Measurements from ENCODE around the gene OR10A5.
"Not testable (repeated sequence)": the region's sequence is repeated elsewhere in the genome, so short reads cannot be mapped to it uniquely, and the experiment has no call there.

Gene OR10A5

GRCh38 chr11:6876325-6876724 is 30.8 kb downstream of the OR10A5 start, which contains the start of gene OR10A4:
OR10A4 (plus strand) TSS chr11:6876625; CDS start chr11:6876648, 23 bp downstream.
- DNase-seq (ENCODE audit: low read depth): no peak

GRCh38 chr11:6876914-6877313 is 31.4 kb downstream of the OR10A5 start:
- no peak for DNase-seq (ENCODE audit: low read depth)

- DNase-seq (ENCODE audit: low read depth): no peak
Observed at GRCh38 chr11:6882751-6883150, 37.3 kb downstream of the OR10A5 start.

GRCh38 chr11:6887711-6888110 is 42.2 kb downstream of the OR10A5 start:
- DNase-seq (ENCODE audit: low read depth): not testable (repeated sequence)

- DNase-seq (ENCODE audit: low read depth): no peak
Observed at GRCh38 chr11:6888830-6889229, 43.3 kb downstream of the OR10A5 start.

DNA sequence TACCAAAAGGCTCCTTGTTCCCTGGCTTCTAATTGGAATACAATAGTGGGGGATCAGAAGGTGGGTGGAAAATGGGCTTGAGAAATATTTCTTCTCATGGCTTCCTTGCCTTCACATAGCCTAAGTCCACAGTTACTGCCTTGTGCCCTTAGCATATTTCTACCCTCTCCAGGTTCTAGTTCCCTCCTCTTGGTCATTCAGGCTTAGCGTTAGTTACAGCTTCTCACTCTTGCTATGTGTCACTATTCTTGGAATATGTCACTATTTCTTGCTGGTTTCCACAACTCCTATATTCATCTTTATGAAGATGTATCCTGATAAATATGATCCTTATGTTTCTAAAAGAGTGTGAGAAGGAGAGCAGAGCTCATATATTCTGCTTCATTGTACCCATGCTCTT is 44.4 kb downstream of the OR10A5 start:
- no peak for DNase-seq (ENCODE audit: low read depth)

DNA sequence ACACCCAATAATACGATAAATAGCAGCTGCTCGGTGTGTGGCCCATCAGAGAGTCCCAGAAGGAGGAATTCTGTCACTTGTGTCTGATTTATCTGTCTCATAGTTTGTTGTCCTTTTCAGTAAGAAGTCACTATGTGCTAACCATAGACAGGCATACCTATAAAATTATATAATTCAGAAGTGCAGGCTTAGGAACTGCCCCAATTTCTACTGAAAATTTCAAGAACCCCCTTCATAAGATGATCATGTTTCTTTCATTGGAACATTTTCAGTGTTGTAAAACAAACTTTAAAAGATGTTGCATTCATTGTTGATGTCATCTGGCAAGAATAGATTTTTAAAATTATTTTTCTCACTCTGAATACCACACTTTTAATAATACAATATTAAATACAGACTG is 46.9 kb downstream of the OR10A5 start, which contains the start of gene OR2D2:
TSS of gene OR2D2 (minus strand) at position 101 of the 400 bp plus-strand sequence. CDS start at position 101, 0 bp downstream.
- DNase-seq (ENCODE audit: low read depth): no peak

DNA sequence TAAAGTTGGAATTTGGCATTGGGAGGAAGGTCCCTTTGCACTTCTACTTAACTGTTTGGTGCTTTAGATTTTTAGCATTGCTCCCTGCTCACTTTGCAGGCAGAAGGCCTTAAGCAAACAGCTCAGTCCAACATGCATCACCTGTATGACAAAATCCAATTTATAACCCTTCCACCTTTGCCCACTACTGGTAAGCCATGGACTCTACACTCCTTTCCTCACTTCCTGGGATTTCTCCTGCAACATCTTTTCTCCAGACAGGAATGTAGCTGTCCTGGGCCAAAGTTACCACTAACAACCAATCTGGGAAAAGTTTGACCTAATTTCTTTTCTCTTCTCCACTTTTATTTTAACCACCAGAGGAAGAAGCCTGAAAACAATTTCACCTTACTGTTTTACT is 48.6 kb downstream of the OR10A5 start:
- DNase-seq (ENCODE audit: low read depth): no peak

DNA sequence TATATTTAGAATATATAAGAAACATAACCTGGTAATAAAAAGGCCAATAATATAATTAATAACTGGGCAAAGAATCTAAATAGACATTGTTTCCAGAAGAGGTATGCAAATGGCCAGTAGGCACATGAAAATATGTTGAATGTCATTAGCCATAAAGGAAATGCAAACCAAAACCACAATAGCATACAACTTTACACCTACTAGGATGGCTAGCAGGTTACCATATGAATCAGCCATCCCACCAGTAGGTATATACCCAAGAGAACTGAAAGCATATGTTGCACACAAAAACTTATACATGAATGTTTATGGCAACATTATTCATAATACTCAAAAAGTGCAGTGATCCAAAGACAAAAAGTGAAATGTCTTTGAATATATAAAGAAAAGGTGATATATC is 49.5 kb downstream of the OR10A5 start:
- no peak for DNase-seq (ENCODE audit: low read depth)

All from EH (cell line).